Fibroblast of gingiva (primary cell): ENCODE measurements around the gene TSPAN3.

ENCODE experiments used
- DNase-seq: peaks from one replicate; pipeline ENCODE4 v3.0.0-alpha.2; 2011; ENCODE audit warnings: low read depth

Gene TSPAN3

GRCh38 chr15:77009646-77010311 is 61.1 kb downstream of the TSPAN3 start:
- DNase-seq: no peak

- DNase-seq: no peak
Measured at GRCh38 chr15:77009176-77009575, 61.7 kb downstream of the TSPAN3 start.

GRCh38 chr15:77004189-77004588 is 66.7 kb downstream of the TSPAN3 start:
- DNase-seq: no peak

GRCh38 chr15:77002954-77003912 is 67.7 kb downstream of the TSPAN3 start:
- DNase-seq: no peak

DNA sequence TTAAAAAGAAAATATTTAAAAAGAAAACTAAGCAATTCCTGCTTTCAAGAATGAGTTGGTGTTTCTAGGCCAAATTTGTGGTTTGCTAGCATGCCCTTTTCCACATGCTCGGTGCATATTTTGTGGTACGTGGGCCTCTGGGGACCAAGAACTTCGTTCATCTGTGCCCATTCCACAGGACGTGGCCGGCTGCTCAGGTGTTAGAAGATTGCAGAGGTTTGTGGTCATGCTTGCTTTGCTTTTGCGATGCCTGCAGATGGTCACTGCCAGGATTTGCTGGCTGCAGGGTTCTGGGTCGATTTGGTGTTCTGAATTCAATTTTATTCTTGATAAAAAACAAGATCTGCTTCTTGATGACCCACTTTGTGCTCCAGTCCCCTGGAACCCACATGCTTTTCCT is 68.5 kb downstream of the TSPAN3 start:
- DNase-seq: no peak

GRCh38 chr15:77001966-77002365 is 68.9 kb downstream of the TSPAN3 start:
- DNase-seq: no peak

DNA sequence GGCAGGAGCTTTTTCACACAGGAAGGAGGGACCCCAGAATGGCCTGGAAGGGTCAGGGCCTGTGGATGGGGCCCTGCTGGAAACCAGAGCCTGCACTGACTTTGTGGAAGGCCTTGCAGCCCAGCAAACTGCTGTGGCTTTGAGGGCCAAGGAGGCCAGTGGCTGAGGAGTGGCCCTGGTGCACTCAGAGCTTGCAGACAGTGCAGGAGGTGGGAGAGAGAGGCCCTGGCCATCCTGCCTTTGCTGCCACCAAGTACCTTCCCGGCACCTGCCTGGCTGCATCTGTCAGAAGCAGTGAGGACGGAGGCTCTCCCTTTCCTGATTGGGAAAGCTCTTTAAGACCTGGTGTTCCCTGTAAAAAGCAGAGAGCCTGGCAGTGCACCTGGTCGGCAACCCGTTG is 69.6 kb downstream of the TSPAN3 start:
- DNase-seq: no peak

DNA sequence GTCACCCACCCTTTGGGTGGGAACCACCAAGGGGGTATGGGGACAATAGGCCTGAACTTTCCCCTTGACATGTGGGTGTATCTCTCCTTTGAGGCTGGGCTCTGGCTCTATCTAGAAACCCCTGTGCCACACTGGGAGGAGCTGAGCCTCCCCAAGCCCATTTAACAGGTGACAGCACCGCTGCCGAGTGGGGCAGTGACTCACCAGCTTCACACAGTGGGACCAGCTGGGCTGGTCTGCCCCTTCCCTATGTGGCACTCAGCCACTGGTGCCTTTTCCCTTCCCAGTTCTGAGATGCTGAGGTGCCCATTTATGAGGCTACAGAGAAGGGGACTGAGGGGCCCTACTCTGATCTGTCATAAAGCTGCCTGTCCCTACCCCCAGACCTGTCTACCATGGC is 70.9 kb downstream of the TSPAN3 start:
- no peak for DNase-seq

DNA sequence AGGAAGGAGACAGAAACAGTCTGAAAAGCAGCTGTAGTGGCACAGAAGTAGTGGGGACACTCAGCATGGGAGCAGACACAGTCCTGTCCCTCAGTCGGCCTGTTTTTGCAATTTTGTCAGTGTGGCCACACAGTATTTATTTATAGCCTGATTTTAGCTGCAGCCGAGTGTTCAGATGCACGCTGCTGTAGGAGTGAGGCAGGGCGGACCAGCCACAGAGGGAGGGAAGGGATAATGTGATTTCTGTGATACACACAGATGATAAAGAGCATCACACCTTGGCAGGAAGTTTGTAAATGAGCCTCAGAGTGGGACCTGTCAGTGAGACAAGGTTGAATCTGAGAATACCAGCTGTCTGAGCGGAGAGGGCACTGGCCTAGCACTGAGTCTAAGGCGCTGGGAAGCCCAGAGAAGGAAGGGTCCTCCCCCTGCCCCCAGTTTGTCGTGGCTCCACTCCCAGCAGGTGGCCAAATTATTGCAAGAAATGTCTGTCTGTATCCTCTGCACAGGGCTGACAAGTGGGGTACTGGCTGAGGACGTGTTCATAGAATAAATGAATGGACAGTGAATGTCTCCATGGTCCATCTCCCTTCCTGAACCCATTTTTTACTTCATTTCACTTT is 72.1 kb downstream of the TSPAN3 start:
- no peak for DNase-seq

GRCh38 chr15:76996526-76997401 is 74.1 kb downstream of the TSPAN3 start:
- no peak for DNase-seq

DNA sequence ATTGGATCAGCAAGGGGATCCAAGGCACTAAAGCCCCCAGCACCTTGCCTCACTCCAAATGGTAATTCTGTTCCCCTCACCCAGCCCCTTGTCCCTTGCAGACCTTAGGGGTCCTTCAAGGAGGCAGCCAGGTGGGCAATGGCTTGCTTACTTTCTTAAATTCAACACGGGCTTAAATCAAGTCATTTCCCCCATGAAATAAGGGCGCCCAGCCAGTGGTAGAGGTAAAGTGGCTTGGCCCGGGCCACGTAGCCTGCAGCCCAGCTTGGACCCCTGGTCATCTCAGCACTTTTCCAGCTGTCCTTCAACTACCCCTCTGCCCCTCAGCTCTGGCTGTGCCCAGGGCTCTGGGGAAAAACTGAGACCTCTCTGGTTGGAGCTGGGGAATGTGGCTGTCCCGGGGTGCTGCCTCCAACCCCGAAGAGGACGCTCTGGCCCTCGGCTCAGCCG is 74.8 kb downstream of the TSPAN3 start:
- no peak for DNase-seq

- DNase-seq: no peak
Measured at GRCh38 chr15:76994971-76995945, 75.7 kb downstream of the TSPAN3 start, which contains the start of gene PSTPIP1. TSS of gene PSTPIP1 (plus strand) at chr15:76995126. CDS start at chr15:76995574, 448 bp downstream.

DNA sequence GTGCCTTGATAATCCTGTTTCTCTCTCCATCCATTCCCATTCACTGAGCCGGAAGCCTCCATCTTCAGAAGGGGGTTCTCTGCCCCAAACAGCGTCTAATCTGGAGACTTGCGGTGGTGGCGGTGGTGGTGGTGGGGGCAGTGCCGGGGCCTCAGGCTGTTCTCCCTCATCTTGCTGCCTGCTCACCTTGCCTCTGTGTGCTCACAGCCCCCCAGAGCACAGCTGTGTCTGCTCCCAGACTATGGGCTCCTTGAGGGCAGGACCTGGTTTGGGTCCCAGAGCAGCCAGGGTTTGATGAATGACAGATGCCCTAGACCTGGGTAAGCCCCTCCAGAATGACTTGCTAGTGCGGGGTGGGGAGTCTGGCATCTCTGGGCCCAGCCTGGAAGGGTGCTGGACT is 76.4 kb downstream of the TSPAN3 start:
- no peak for DNase-seq

- no peak for DNase-seq
Measured at GRCh38 chr15:76994001-76994400, 76.9 kb downstream of the TSPAN3 start.

DNA sequence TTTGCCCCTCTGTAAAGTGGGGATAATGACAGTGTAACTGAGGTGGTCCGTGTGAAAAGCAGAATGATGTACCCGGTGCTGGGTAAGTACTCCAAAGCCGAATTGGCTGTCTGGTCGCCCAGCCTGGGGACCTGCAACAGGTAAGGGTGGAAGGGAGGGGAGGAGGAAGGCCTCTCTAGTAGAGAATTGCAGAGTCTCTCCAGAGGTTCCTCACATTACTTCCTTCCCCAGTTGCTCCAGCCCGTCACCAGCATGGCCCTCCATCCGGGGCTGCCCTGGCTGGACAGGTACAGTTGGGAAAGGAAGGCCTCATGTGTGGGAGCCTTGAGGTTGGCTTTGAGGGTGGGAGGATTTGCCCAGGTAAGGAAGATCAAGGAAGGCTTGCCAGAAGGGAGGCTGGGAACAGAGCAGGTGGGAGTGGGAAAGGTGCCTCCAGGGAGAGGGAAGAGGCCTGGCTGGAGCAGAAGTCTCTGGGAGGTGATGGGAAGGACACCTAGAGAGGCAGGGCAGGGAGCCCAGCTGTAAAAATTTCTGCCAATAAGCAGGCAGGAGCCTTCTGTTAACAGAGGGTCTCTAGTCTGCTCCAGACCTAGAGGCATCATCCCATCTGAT is 77.7 kb downstream of the TSPAN3 start:
- DNase-seq: no peak

- no peak for DNase-seq
Measured at GRCh38 chr15:76991741-76992645, 78.9 kb downstream of the TSPAN3 start.
